WTC11 (cell line): ENCODE data around the gene RUFY3. TPM values are rescaled to one million over a fixed set of nuclear protein-coding genes. Genes with fewer than 3 reads are reported as not detected.

ENCODE experiments used
- ATAC-seq: fragments of 200-7000 bp; cut with Tn5 transposase; 2 replicates; pipeline ENCODE4 v1.10.0; 2021; ENCODE audit warnings: mild to moderate bottlenecking, moderate library complexity
- CTCF ChIA-PET: fragments of 300-600 bp; sonication (Branson Sonifier 250); formaldehyde crosslinking; loops from one replicate; lab custom pipeline; 2021; ENCODE audit warnings: antibody characterized with exemption; lab: Charles Lee
- POLR2A ChIA-PET: fragments of 350-600 bp; sonication (Branson Sonifier 250); formaldehyde crosslinking; loops from one replicate; lab custom pipeline; 2021; ENCODE audit warnings: antibody characterized with exemption; lab: Charles Lee
- DNase-seq: peaks from one replicate; pipeline ENCODE4 v3.0.0; 2021; ENCODE audit warnings: low spot score
- H3K27ac Mint-ChIP-seq: 2 replicates; pipeline ENCODE4 v1.8.0; 2021; ENCODE audit warnings: mixed read lengths
- H3K27me3 Mint-ChIP-seq: 2 replicates; pipeline ENCODE4 v1.8.0; 2021; ENCODE audit warnings: low read depth, mild to moderate bottlenecking, moderate library complexity, mixed read lengths
- H3K36me3 Mint-ChIP-seq: 2 replicates; pipeline ENCODE4 v1.8.0; 2021; ENCODE audit warnings: mixed read lengths
- H3K4me1 Mint-ChIP-seq: 2 replicates; pipeline ENCODE4 v1.8.0; 2022; ENCODE audit warnings: mixed read lengths
- H3K4me3 Mint-ChIP-seq: 2 replicates; pipeline ENCODE4 v1.8.0; 2021; ENCODE audit warnings: mild to moderate bottlenecking, moderate library complexity, mixed read lengths
- H3K9me3 Mint-ChIP-seq: 2 replicates; pipeline ENCODE4 v1.8.0; 2021; ENCODE audit warnings: mixed read lengths
- AR ChIP-seq: fragments of 250-450 bp; sonication (Bioruptor Pico); IDR thresholded peaks from 2 replicates; pipeline ENCODE4 v1.9.0; 2021; ENCODE audit warnings: mild to moderate bottlenecking
- ARID4B ChIP-seq: sonication (generic); formaldehyde crosslinking; IDR thresholded peaks from 2 replicates; pipeline ENCODE4 v1.8.0; 2023; ENCODE audit warnings: missing genetic modification reagents, mild to moderate bottlenecking, borderline replicate concordance
- ATF1 ChIP-seq: sonication (generic); formaldehyde crosslinking; IDR thresholded peaks from 2 replicates; pipeline ENCODE4 v1.8.1; 2023; ENCODE audit warnings: mild to moderate bottlenecking, moderate library complexity, missing genetic modification reagents
- FOXJ3 ChIP-seq: sonication (generic); formaldehyde crosslinking; IDR thresholded peaks from 2 replicates; pipeline ENCODE4 v1.9.0; 2021; ENCODE audit warnings: missing genetic modification reagents, mild to moderate bottlenecking, borderline replicate concordance
- GRHL2 ChIP-seq: fragments of 250-450 bp; sonication (Bioruptor Pico); IDR thresholded peaks from 2 replicates; pipeline ENCODE4 v1.8.0; 2022; ENCODE audit warnings: mild to moderate bottlenecking, moderate library complexity; ENCODE audit not compliant: insufficient replicate concordance, severe bottlenecking
- KAT7 ChIP-seq: sonication (generic); formaldehyde crosslinking; IDR thresholded peaks from 2 replicates; pipeline ENCODE4 v1.8.1; 2023; ENCODE audit warnings: missing genetic modification reagents, mild to moderate bottlenecking, borderline replicate concordance
- MLX ChIP-seq: sonication (generic); formaldehyde crosslinking; IDR thresholded peaks from 2 replicates; pipeline ENCODE4 v1.8.1; 2023; ENCODE audit warnings: mild to moderate bottlenecking, missing genetic modification reagents, moderate library complexity
- NFYB ChIP-seq: sonication (generic); formaldehyde crosslinking; conservative IDR thresholded peaks from 2 replicates; pipeline ENCODE4 v1.8.0; 2022; ENCODE audit warnings: low read depth, missing genetic modification reagents
- NR3C1 ChIP-seq: sonication (generic); formaldehyde crosslinking; conservative IDR thresholded peaks from 2 replicates; pipeline ENCODE4 v1.8.1; 2023; ENCODE audit warnings: low read depth, mild to moderate bottlenecking, missing genetic modification reagents
- OVOL2 ChIP-seq: fragments of 250-450 bp; sonication (Bioruptor Pico); IDR thresholded peaks from 2 replicates; pipeline ENCODE4 v1.9.0; 2021; ENCODE audit warnings: mild to moderate bottlenecking, borderline replicate concordance
- PREB ChIP-seq: sonication (generic); formaldehyde crosslinking; IDR thresholded peaks from 2 replicates; pipeline ENCODE4 v1.8.1; 2022; ENCODE audit warnings: mild to moderate bottlenecking, missing genetic modification reagents, moderate library complexity, borderline replicate concordance
- SMAD4 ChIP-seq: sonication (generic); formaldehyde crosslinking; IDR thresholded peaks from 2 replicates; pipeline ENCODE4 v1.8.0; 2022; ENCODE audit warnings: mild to moderate bottlenecking, missing genetic modification reagents
- STAT6 ChIP-seq: sonication (generic); formaldehyde crosslinking; conservative IDR thresholded peaks from 2 replicates; pipeline ENCODE4 v1.8.1; 2023; ENCODE audit warnings: mild to moderate bottlenecking, low read depth, missing genetic modification reagents, moderate library complexity
- ZNF121 ChIP-seq: sonication (generic); formaldehyde crosslinking; IDR thresholded peaks from 2 replicates; pipeline ENCODE4 v1.8.0; 2023; ENCODE audit warnings: missing genetic modification reagents
- ZNF219 ChIP-seq: sonication (generic); formaldehyde crosslinking; IDR thresholded peaks from 2 replicates; pipeline ENCODE4 v1.8.0; 2023; ENCODE audit warnings: missing genetic modification reagents, mild to moderate bottlenecking, borderline replicate concordance
- ZNF263 ChIP-seq: sonication (generic); formaldehyde crosslinking; IDR thresholded peaks from 2 replicates; pipeline ENCODE4 v1.8.1; 2022; ENCODE audit warnings: low read depth, mild to moderate bottlenecking, moderate library complexity, missing genetic modification reagents
- total RNA-seq: library from RNA; stranded (reverse); gene quantifications from 3 replicates; pipeline ENCODE4 v1.2.3, GENCODE V29; 2021
- TF ChIP-seq, protein P1 (sequence below): sonication (generic); formaldehyde crosslinking; IDR thresholded peaks from 2 replicates; pipeline ENCODE4 v1.8.1; 2022; ENCODE audit warnings: low read depth, missing genetic modification reagents, borderline replicate concordance

The RUFY3 gene
- total RNA-seq, 1 experiment from 2014 or later, result 49.0 TPM

DNA sequence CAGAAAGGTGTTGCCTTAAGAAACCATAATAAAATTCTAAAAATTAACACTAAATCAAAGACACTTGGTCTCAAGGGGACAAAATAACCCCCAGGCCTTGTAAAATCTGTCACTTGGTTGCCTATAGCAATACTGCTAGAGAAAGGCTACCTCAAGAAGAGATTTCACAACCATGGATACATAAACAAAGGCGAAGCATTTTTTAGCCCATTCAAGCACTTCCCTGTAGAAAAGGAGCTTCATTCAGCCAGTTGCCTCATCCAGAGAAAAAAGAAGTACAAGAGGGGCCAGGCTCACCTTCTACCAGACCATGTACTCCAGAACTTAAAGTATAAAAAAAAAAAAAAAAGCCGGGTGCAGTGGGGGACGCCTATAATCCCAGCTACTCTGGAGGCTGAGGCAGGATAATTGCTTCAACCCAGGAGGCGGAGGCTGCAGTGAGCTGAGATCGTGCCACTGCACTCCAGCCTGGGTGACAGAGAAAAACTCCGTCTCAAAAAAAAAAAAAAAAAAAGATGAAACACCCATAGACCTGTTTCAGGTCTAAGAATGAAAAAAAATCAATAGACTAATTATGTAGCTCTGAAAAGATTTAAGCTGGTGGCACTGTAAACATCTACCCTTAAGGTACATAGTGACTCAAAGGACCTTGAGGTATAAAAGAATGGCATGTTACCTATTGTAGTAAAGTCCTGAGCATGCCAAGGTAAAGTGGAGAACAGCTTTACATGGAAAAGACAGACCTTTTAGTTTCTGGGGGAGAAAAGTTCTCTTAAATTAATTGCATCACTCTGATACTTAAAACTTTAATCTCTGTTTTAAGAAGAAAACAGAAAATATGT lies 18.0 kb downstream of the RUFY3 start (continued):
- TF ChIP-seq ARID4B (CRISPR knock-in tag) (no peak), ZNF263 (CRISPR knock-in tag) (no peak), GRHL2 (no peak), ZNF219 (no peak)

DNA sequence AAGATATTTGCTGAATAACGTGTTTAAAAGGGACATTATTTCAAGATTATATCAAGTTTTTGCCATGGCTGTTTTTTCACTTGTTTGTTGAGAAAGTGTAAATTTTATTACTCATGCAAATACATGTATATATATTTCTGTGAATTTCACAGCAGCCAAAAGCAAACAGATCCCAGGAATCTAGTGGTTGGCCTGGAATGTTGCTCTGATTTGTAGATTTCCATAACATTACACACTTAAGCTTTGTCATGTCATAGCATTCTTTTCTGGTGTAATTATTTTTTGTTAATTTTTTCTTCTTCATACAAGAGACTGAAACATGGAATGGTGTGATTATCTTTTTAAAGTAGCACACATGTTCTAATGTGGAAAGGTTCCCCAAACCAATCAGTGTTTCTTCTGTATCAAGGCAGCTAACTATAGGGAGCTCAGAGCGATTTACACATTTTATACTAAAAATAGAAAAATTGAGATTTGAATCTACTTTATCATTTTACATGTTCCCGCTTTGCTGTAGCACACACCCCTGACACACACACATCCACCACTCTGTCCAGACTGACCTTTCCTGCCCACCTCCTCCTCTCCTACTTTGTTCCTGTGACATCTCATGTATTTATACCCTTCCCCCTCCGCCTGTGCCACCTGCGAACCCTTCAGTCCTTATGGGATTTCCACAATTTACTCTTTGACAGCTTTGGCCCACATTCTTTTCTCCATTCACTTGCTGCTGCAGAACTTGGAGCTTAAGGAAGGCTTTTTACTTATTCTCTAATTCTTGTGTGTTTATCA lies 20.3 kb downstream of the RUFY3 start:
- ChIA-PET CTCF (no interaction called here), POLR2A (no interaction called here)
- Mint-ChIP-seq H3K4me3 (no peak overlapping the region), H3K27me3 (no peaks in the 10 kb centered on the region), H3K36me3 (no peaks in the 10 kb centered on the region), H3K27ac (no peak overlapping the region), H3K4me1 (peaks cover 20% of the 10 kb centered on the region), H3K9me3 (no peaks in the 10 kb centered on the region)
- DNase-seq, result no peak
- ATAC-seq, result 0 out of 2 replicates have a peak, but pooled peaks have one; percentile 39
- TF ChIP-seq, protein P1, sequence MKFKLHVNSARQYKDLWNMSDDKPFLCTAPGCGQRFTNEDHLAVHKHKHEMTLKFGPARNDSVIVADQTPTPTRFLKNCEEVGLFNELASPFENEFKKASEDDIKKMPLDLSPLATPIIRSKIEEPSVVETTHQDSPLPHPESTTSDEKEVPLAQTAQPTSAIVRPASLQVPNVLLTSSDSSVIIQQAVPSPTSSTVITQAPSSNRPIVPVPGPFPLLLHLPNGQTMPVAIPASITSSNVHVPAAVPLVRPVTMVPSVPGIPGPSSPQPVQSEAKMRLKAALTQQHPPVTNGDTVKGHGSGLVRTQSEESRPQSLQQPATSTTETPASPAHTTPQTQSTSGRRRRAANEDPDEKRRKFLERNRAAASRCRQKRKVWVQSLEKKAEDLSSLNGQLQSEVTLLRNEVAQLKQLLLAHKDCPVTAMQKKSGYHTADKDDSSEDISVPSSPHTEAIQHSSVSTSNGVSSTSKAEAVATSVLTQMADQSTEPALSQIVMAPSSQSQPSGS, result no peak
- TF ChIP-seq KAT7 (CRISPR knock-in tag) (no peak), STAT6 (CRISPR knock-in tag) (no peak), NFYB (no peak), PREB (CRISPR knock-in tag) (no peak), FOXJ3 (CRISPR knock-in tag) (no peak), NR3C1 (no peak), SMAD4 (CRISPR knock-in tag) (no peak), ATF1 (CRISPR knock-in tag) (no peak), MLX (CRISPR knock-in tag) (no peak), ZNF121 (CRISPR knock-in tag) (no peak), OVOL2 (no peak), AR (no peak)
